ENCODE results near the gene SF3B3.

DNA sequence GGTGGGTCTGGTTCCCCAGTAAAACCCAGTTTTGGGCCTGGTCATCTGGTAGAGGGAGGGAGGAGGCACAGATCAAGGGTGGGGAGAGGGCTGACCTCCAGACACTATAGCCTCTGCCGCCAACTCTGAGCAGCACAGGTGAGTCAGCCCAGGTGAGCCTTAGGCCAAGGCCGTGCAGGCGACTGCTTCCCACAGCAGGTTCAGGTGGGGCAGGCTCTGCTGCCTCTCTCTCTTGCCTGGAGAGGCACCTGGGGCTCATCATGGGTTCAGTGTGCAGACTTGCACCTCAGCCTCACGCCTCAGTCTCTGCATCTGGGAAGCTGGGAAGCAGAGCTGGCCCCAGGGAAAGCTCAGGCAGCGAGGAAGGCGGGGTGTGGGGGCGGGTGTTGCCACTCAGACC lies 84.9 kb downstream of the SF3B3 start:
- TF ChIP-seq POLR2A (IDR thresholded peaks at IDR 0.05) (no peak), CTCF (IDR thresholded peaks at IDR 0.05) (no peak), EP300 (IDR thresholded peaks at IDR 0.05) (no peak), POLR2AphosphoS5 (IDR thresholded peaks at IDR 0.05) (no peak)

All from suprapubic skin (tissue), 4 donors.